ENCODE measurements around the gene TBC1D9B. TPM values are rescaled to one million over a fixed set of nuclear protein-coding genes. Genes with fewer than 3 reads are reported as not detected.
A peak's percentile ranks its signal among the peaks of the same experiment; 100 is the strongest.

TBC1D9B gene
- total RNA-seq, 1 experiment from 2014 or later: 75.3 TPM

DNA sequence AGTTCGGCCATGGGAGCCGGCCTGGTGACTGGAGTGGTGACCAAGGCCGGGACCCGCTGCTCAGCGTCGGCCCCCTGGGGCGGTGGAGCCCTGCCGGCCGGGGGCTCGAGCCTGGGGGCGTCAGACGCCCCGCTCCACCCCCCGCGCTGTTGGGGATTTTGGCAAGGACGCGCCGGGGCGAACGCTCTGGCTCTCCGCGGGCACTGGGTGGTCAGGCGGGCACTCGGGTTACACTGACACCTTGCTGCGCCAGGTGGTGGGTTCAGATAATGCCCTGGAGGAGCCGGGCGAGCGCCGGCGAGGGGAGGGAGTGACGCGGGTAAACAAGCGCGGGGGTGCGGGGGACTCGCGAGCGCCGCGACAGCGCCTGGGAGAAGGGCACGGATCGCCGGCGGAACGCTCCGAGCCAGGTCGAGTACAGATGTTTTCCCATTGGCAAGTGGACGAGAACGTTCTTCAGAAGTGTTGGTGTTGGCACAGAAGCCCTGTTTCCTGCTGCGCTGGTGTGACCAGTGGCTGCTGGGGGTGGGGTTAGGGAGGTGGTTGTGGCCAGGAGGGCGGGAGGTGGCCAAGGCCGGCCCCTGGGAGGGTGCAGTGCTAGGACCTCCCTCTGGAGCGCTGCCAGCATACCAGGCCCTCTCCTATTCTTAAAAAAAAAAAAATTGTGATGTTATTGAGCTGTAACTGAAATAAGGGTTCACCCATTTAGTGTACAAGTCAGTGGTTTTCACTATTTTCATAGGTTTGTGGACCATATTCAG is 86.2 kb downstream of the TBC1D9B start:
- DNase-seq (ENCODE audit: low read depth): peak; percentile 91

DNA sequence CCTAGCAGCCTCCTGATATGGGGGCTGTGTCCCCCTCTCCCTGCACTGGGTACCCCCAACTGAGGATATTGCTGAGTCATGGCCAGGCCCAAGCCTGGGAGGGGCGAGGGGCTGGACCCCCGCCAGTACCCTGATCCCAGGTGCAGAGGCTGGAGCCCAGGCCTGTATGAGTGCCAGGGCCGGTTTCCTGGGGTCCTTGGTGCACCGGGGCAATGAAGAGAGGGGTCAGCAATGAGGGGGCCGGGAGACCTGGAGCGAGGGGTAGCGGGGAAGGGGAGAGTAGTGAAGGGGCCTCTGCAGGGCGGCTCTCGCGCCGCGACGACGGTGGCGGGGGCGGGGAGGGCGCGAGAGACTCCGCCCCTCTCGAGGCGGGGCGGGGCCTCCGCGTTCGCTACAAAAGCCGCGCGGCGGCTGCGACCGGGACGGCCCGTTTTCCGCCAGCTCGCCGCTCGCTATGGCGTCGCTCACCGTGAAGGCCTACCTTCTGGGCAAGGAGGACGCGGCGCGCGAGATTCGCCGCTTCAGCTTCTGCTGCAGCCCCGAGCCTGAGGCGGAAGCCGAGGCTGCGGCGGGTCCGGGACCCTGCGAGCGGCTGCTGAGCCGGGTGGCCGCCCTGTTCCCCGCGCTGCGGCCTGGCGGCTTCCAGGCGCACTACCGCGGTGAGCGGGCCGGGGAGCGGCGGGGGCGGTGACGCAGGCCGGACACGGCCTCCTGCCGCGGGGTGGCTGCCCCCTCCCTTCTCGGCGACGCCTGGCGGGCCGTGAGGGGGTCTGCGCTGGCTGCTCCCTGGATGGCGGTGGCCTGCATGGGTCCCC is 87.0 kb downstream of the TBC1D9B start, which contains the start of gene SQSTM1:
TSS of gene SQSTM1 (plus strand) at position 423 of the 815 bp plus-strand sequence. CDS start at position 455, 32 bp downstream.
- DNase-seq (ENCODE audit: low read depth): peak; percentile 70

DNA sequence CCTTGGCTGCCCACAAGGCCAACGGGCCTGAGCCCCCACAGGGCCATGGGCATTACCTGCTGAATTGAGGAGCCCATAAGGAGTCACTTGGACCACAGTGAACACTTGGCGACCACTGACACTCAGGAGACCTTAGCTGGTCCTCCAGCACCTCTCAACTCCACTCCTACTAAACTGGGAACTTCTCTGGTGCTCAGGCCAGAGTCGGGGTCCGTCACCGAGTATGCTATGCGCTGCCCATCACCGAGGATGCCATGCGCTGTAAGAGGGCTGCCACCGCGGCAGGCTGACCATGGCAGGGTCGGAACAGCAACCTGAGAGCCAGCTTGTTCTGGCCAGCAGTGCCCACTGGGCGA is 87.6 kb downstream of the TBC1D9B start:
- no peak for DNase-seq (ENCODE audit: low read depth)

DNA sequence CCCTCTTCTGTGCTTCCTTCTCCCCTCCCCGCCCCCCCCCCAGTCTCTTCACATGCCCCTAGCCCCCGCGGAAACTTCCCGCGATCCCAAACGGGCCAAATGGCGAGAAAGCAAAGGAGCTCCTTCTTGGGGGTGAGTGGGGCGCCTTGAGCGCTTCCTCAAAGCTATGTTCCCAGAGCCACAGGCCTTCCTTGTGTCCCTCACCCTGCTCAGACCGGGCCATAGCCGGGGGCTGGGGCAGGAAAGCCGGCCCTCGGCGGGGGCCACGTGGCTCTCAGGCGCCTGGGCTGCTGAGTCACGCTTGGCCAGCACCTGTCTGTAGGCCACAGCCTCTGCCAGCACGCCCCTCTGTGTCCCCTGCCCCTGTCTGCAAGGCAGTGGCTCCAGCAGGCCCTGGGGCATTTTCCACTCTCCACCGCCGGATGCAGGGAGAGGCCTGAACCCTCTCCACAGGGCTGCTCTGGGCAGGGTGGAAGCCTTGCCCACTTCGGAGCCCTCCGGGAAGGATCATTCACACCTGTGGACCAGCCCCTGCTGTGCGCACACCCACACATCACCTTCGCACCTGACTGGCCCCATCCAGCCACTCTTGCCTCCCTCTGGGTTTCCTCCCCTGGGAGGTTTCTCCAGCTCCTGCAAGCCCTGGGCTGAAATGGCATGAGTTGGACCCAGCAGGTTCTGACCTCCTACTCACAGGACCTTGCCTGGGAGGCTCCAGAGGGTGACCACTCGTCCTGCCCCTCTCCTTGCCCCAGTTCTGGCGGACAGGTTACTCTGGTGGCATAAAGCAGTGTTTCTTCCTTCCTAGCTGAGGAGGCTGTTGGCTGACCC is 88.2 kb downstream of the TBC1D9B start:
- peak; percentile 80 for DNase-seq (ENCODE audit: low read depth)

DNA sequence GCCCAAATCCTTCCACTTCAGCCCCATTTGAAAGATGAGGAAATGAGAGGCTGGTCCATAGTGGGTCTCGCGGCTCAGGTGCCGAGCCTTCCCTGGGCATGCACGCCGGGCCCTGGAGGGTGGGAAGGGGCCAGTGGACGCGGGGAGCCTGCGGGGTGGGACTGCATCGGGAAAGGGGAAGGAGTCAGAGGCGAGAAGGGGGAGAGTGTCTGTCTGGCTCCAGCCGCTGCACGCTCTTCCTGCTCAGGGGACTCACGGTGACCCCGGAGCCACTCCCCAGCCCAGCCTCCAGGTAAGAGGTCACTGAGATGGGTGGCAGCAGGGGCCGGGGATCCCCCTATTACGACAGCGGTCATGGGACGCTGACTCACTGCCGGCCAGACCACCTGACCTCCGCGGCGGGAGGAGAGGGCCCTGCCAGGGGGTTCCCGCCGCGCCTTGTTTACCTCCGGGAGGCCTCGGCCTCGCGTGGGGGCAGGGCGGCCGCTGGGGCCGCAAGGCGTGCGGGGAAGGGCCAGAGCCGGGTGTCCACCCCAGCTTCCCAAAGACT is 88.9 kb downstream of the TBC1D9B start:
- DNase-seq (ENCODE audit: low read depth): peak; percentile 90

DNA sequence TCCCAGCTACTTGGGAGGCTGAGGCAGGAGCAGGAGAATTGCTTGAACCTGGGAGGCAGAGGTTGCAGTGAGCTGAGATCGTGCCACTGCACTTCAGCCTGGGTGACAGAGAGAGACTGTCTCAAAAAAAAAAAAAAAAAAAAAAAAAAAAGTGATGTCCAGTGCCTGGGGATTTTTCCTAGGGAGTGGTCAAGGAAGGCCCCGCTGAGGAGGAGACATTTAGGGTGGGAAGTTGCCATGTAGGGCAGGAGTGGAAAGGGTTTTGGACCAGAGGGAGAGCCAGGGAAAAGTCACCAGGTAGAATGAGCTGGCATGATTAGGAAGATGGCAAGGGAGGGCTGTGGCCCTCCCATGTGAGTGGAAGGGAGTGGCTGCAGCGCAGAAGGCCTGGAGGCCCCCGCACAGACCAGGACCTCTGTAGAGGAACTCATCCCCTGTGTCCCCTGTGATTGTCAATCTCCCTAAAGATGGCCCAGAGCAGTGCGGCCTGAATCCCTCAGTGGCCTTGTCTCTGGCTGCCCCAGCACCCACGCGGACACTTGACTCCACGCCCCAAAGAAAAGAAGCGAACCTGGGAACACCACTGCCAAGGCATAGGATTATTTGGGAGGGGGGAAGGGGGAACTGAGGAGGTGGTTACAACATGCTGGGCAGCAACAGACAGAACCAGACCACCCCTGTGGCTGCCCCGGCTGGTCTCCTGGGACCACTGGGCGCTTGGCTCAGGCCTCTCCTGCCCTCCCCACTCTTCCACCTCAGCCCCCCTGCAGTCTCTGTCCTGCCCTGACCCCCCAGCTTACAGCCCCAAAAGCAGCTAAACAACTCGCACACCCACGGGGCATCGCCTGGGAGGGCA is 89.6 kb downstream of the TBC1D9B start:
- no peak for DNase-seq (ENCODE audit: low read depth)

DNA sequence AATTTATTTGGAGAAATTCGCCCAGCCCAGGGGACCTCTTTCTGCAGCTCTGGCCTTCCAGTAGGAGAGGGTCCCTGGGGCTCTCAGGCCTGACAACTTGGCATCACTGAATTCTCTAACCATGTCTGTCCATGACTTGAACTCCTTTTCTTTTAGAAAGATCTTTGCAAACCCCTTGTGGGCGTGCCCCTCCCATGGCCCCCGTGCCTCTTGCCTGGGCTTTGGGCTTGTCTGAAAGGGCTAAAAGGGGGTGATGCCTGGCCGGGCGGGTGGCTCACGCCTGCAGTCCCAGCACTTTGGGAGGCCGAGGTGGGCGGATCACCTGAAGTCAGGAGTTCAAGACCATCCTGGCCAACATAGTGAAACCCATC is 90.2 kb downstream of the TBC1D9B start:
- no peak for DNase-seq (ENCODE audit: low read depth)

DNA sequence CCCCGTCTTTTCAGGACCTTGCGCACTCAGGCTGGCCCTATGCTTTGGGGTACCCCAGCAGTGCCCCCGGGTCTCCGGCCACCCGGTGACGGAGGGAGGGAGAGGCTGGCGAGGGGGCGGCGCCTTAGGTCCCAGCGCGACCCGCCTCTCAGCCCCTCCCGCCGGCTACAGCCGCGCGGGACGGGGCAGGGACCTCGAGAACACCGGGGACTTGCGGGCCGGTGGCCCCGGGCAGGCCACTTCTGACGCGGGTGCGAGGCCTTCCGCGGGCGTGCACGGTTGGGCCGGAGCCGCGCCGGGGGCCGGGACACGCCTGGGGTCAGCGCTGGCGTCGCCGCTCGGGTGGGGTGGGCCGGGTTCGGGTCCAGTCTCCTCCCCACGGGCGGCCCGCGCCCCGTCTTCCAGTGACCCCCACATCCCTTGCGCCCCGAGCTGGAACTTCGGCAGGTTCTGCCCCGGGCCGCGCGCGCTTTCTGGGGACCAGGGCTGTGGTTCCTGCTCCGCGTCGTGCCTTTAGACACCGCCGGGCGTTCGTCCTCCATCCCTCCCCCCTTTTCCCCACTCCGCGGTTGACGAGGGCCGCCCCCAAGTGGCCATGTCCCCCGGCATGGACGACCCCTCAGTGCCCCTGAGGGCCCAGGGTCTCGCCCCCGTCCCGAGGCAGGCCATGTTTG is 90.8 kb downstream of the TBC1D9B start:
- DNase-seq (ENCODE audit: low read depth): no peak

DNA sequence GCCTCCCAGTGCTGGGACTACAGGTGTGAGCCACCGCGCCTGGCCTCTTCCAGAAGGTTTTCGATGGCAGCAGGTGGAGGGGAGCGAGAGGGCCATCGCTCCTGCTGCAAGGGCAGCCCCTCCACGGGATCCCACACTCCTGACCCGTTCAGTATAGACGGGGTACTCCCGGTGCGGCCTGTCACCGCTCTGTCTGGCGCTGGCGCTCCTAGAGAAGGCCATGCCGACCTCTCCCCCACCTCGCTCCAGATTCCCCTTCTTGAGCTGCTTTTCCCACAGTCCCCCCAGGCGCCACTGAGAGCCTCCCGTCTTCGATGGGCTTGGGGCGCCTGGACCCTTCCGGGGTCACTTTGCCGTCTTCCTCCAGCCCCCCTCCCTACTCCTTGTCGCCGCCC is 91.3 kb downstream of the TBC1D9B start:
- no peak for DNase-seq (ENCODE audit: low read depth)

DNA sequence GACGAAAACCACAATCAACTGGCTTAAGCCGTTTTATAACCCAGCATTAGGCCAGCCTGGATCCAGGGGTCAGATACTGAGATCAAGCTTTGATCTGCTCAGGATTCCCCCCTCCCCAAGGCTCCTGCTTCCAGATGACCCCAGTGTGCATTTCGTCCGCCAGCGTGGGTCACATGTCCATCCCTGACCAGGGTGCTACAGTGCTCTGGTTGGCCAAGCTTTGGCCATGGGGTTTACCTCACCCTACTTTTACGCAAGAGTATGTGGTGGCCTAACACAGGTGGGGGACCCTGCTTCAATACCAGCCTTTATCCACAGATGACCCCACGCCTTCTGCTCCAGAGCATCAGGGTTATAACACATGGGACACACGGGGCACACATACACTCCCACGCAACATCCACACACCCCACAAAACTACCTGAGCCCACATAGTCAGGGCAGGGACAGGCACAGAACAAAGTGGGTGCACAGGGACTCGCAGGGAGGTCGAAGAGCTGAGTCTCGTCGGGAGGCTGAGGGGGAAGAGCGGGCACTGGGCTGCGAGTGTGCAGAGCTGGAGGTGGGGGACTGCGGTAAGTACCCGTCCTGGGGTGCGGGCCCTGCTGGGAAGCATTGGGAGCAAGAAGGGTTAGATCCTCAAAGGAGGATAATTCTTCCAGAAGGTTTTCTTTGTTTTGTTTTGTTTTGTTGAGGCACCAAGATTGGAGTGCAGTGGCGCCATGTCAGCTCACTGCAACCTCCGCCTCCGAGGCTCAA is 92.0 kb downstream of the TBC1D9B start:
- DNase-seq (ENCODE audit: low read depth): no peak

DNA sequence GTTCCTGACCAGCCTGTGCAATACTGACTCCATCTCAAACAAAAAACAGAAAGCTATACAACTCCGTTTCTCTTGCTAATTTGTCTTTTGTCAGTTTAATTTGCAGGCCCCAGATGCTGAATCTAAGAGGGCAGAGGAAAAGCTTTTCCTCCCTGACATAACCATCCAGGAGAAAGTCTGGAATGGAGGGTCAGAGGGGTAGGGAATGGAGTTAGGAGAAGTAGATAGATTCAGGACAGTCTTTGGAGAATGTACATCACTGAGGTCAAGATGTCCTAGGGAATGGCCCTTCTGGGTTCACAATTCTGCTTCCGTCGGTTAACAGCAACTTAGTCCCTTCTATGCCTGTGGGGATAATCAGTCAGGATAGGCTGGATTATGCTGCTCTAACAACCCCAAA is 93.6 kb downstream of the TBC1D9B start:
- DNase-seq (ENCODE audit: low read depth): no peak

DNA sequence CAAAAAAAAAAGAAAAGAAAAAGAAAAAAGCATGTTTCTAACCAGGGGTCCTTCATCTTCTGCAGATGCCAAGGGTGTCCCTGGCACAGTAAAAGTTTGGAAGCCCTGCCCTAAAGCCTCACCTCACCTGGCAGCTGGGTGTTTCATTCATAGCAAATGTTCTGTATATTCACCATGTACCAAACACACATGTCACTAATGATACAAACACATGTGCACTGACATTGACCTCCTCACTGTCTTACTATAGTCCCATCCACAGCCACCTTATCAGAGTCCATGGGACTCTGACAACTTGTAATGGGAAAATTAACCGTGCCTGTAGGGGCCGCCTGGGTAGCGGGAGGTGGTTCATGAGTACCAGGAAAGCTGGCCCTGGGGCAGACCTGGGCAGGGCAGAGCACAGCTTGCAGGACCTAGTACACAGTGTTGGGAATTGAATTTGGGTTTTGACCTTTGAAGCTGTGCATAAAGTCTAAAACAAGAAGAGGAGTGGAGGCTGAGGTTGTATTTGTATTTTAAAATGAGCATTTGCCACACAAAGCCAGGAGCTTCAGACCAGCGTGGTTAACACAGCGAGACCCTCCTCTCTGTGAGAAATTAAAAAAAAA is 94.6 kb downstream of the TBC1D9B start:
- DNase-seq (ENCODE audit: low read depth): no peak

DNA sequence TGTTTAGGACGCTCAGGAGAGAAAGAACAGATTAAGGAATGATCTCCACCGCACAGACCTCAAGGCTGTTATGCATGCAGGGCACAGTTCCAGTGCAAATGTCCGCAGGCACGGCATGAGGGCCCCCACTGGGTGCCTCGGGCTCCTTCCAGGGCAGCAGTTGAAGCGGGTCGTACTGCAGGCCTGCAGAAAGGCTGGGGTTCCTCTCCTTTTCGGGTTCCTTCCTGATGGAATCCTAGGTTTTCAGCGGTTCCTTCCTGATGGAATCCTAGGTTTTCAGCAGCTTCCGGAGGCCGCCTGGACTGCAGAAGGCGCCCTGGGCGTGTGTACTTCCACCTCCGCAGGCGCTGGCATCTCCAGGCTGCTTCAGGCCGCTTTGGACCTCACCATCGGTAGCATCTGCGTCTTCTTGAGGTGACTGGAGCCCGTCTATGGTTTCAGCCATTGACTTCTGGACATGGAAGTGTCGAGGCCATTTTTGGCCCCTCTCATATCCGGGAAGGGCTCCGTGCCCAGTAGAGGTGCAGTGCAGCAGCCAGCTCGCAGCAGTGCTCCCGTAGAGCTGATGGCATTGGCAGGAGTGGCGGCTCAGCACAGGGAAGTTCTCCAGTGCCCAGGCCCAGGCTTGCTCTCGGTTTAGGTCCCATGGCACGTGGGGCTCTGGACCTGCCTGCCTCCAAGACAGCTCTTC is 95.4 kb downstream of the TBC1D9B start:
- DNase-seq (ENCODE audit: low read depth): no peak

Other genes starting within 250 kb of the TBC1D9B start
- not detected in 2 replicates for gene CBY3, start 226.9 kb downstream of the TBC1D9B start, total RNA-seq (2014; rRNA removed)
- gene CANX, start 208.9 kb downstream of the TBC1D9B start, total RNA-seq (2014; rRNA removed): 440 and 478 TPM in 2 replicates
- 10.0 and 11.7 TPM in 2 replicates for gene MAML1, start 175.1 kb downstream of the TBC1D9B start, total RNA-seq (2014; rRNA removed)
- not detected in 2 replicates for gene LTC4S, start 113.9 kb downstream of the TBC1D9B start, total RNA-seq (2014; rRNA removed)
- gene MGAT4B, start 101.0 kb downstream of the TBC1D9B start, total RNA-seq (2014; rRNA removed): 150 and 157 TPM in 2 replicates
- gene SQSTM1, start 87.0 kb downstream of the TBC1D9B start, total RNA-seq (2014; rRNA removed): 387 and 548 TPM in 2 replicates
- gene MRNIP, start 49.1 kb downstream of the TBC1D9B start, total RNA-seq (2014; rRNA removed): 12.5 and 15.3 TPM in 2 replicates
- gene RNF130, start 163.9 kb upstream of the TBC1D9B start, total RNA-seq (2014; rRNA removed): 28.1 and 30.0 TPM in 2 replicates